Measurements from ENCODE around the gene MGLL.

- TF ChIP-seq CTCF (IDR thresholded peaks at IDR 0.05) (no peak), ZFX (IDR thresholded peaks at IDR 0.05; ENCODE audit: borderline replicate concordance) (no peak)
Measured at GRCh38 chr3:127702151-127702578, 120.2 kb downstream of the MGLL start.

Measured in 22Rv1 (cell line).